SK-N-SH (cell line): ENCODE measurements around the gene PHGDH. TPM values are rescaled to one million over a fixed set of nuclear protein-coding genes. Genes with fewer than 3 reads are reported as not detected.

ENCODE experiments used
- CTCF ChIA-PET: fragments of 300-600, 350-600 bp; formaldehyde crosslinking; extraction: SDS; loops from one replicate; lab custom pipeline; 2021; lab: Yijun Ruan, JAX
- POLR2A ChIA-PET: fragments of 350-600 bp; sonication (Branson Sonifier 250); formaldehyde crosslinking; extraction: SDS; loops from one replicate; lab custom pipeline; 2020; ENCODE audit warnings: antibody characterized with exemption, inconsistent platforms; lab: Yijun Ruan, JAX
- DNase-seq: peaks from one replicate; pipeline ENCODE4 v3.0.0; 2012
- H2AFZ ChIP-seq: fragments of 200-600 bp; sonication (generic); 2 replicates; pipeline ENCODE4 v1.8.1; 2016; ENCODE audit warnings: antibody characterized with exemption, mild to moderate bottlenecking, low read depth
- H3F3A ChIP-seq: fragments of 200-600 bp; sonication (generic); replicated peaks from 2 replicates; pipeline ENCODE3; 2016; ENCODE audit warnings: antibody characterized with exemption, mild to moderate bottlenecking; ENCODE audit not compliant: insufficient read depth
- H3K27ac ChIP-seq, 2 experiments: fragments of 200-500 bp in 1 of 2; fragments of 200-600 bp in 1 of 2; sonication (Bioruptor generic) in 1 of 2; sonication (generic), shearing (Covaris generic) in 1 of 2; 2 replicates each; pipeline versions ENCODE4 v1.5.1 to v1.6.1; 2014 to 2016; ENCODE audit warnings: low read depth in 2 of 2, inconsistent platforms in 1 of 2, low read length in 1 of 2, mild to moderate bottlenecking in 1 of 2, mixed read lengths in 1 of 2
- H3K27me3 ChIP-seq: fragments of 200-600 bp; sonication (generic), shearing (Covaris generic); 2 replicates; pipeline ENCODE4 v1.6.1; 2016; ENCODE audit warnings: mixed run types; ENCODE audit not compliant: insufficient read depth
- H3K36me3 ChIP-seq, 2 experiments: fragments of 200-500 bp in 1 of 2; fragments of 200-600 bp in 1 of 2; sonication (Bioruptor generic) in 1 of 2; sonication (generic) in 1 of 2; replicated peaks in 1 of 2; 2 replicates each; pipeline versions ENCODE3 to v1.5.1; 2014 to 2016; ENCODE audit warnings: low read length in 1 of 2, mild to moderate bottlenecking in 1 of 2; ENCODE audit not compliant: insufficient read depth in 2 of 2, control insufficient read depth in 1 of 2
- H3K4me1 ChIP-seq, 2 experiments: fragments of 200-500 bp in 1 of 2; fragments of 200-600 bp in 1 of 2; sonication (Bioruptor generic) in 1 of 2; sonication (generic), shearing (Covaris generic) in 1 of 2; 2 replicates each; pipeline versions ENCODE4 v1.5.1 to v1.6.1; 2014 to 2016; ENCODE audit warnings: low read depth in 1 of 2, low read length in 1 of 2, mixed run types in 1 of 2; ENCODE audit not compliant: insufficient read depth in 2 of 2, control insufficient read depth in 1 of 2
- H3K4me2 ChIP-seq: fragments of 200-600 bp; sonication (generic), shearing (Covaris generic); 2 replicates; pipeline ENCODE4 v1.6.1; 2017; ENCODE audit warnings: mixed run types
- H3K4me3 ChIP-seq, 2 experiments: fragments of 200-500 bp in 1 of 2; fragments of 200-600 bp in 1 of 2; sonication (Bioruptor generic) in 1 of 2; sonication (generic), shearing (Covaris generic) in 1 of 2; 2 replicates each; pipeline versions ENCODE4 v1.5.1 to v1.8.1; 2014 to 2016; ENCODE audit warnings: low read depth in 2 of 2, inconsistent platforms in 1 of 2, low read length in 1 of 2, mild to moderate bottlenecking in 1 of 2, mixed read lengths in 1 of 2, moderate library complexity in 1 of 2
- H3K79me2 ChIP-seq: fragments of 200-600 bp; sonication (generic); 2 replicates; pipeline ENCODE4 v1.8.1; 2017; ENCODE audit warnings: mild to moderate bottlenecking; ENCODE audit not compliant: insufficient read depth
- H3K9ac ChIP-seq: fragments of 200-600 bp; sonication (generic); 2 replicates; pipeline ENCODE4 v1.6.1; 2017; ENCODE audit warnings: mixed run types
- H3K9me2 ChIP-seq: fragments of 200-600 bp; sonication (generic); 2 replicates; pipeline ENCODE4 v1.6.1; 2017; ENCODE audit warnings: mixed run types
- H3K9me3 ChIP-seq: fragments of 200-600 bp; sonication (generic); 2 replicates; pipeline ENCODE4 v1.6.1; 2017; ENCODE audit warnings: mixed run types, mild to moderate bottlenecking, moderate library complexity
- H4K20me1 ChIP-seq: fragments of 200-600 bp; sonication (generic); 2 replicates; pipeline ENCODE4 v1.6.1; 2017; ENCODE audit warnings: mild to moderate bottlenecking, mixed run types; ENCODE audit not compliant: insufficient read depth
- ELF1 ChIP-seq: IDR thresholded peaks from 2 replicates; pipeline ENCODE4 v1.4.0; 2012
- EZH2phosphoT487 ChIP-seq: fragments of 200-600 bp; sonication (generic); IDR thresholded peaks from 2 replicates; pipeline ENCODE4 v1.6.1; 2017; ENCODE audit warnings: low read depth, mixed run types, mild to moderate bottlenecking, antibody characterized with exemption, moderate library complexity, borderline replicate concordance
- FOXJ3 ChIP-seq: sonication (generic); formaldehyde crosslinking; IDR thresholded peaks from 2 replicates; pipeline ENCODE4 v1.5.1; 2020; ENCODE audit warnings: mild to moderate bottlenecking, missing genetic modification reagents
- IRF3 ChIP-seq: fragments of 150-350 bp; IDR thresholded peaks from 2 replicates; pipeline ENCODE4 v1.6.1; 2016; ENCODE audit warnings: mild to moderate bottlenecking, low read depth, low read length
- NFIC ChIP-seq: IDR thresholded peaks from 2 replicates; pipeline ENCODE4 v1.4.0; 2012; ENCODE audit warnings: borderline replicate concordance
- RAD21 ChIP-seq: IDR thresholded peaks from 2 replicates; pipeline ENCODE4 v1.6.1; 2012; ENCODE audit warnings: mild to moderate bottlenecking, low read length
- RXRA ChIP-seq: IDR thresholded peaks from 2 replicates; pipeline ENCODE4 v1.4.0; 2012; ENCODE audit warnings: low read depth, mild to moderate bottlenecking, borderline replicate concordance
- SMC3 ChIP-seq: IDR thresholded peaks from 2 replicates; pipeline ENCODE4 v1.6.1; 2012; ENCODE audit warnings: low read depth, low read length, improper control_type of control experiment
- TAF1 ChIP-seq: IDR thresholded peaks from 2 replicates; pipeline ENCODE4 v1.6.1; 2012; ENCODE audit warnings: low read depth, mild to moderate bottlenecking, low read length, moderate library complexity, borderline replicate concordance
- TEAD4 ChIP-seq: IDR thresholded peaks from 2 replicates; pipeline ENCODE4 v1.4.0; 2012; ENCODE audit warnings: mild to moderate bottlenecking, borderline replicate concordance; ENCODE audit not compliant: insufficient read depth
- YY1 ChIP-seq: IDR thresholded peaks from 2 replicates; pipeline ENCODE4 v1.4.0; 2012; ENCODE audit warnings: low read depth, mild to moderate bottlenecking
- WGBS: methylation state at CpG from one replicate; pipeline ENCODE4 v1.1.6; 2017; ENCODE audit warnings: low lambda C conversion rate; 5-methylcytosine and 5-hydroxymethylcytosine counted together
- polyA plus RNA-seq, 3 experiments: library from polyadenylated mRNA; depleted of rRNA; stranded (reverse); fragments of >200 nt; gene quantifications; 2 replicates each; pipeline ENCODE4 v1.2.3, GENCODE V29; 2012
- TF ChIP-seq, protein P1 (sequence below): fragments of 150-350 bp; IDR thresholded peaks from 2 replicates; pipeline ENCODE4 v1.6.1; 2017; ENCODE audit warnings: antibody characterized with exemption, low read length, low read depth, borderline replicate concordance

The PHGDH gene
- polyA plus RNA-seq, 1 of the 3 experiments (the other 2 are of a cell fraction) = 30.2 TPM

GRCh38 chr1:119731741-119732430 lies 20.2 kb downstream of the PHGDH start:
- peaks cover 0 to 14% of the 10 kb centered on the region in 2 experiments; a peak in 1 of 4 replicates for H3K4me1 ChIP-seq
- no peak overlapping the region for H3K4me2 ChIP-seq
- H2AFZ ChIP-seq = no peak overlapping the region
- H3K4me3 ChIP-seq = no peak overlapping the region
- no peaks in the 10 kb centered on the region for H3K79me2 ChIP-seq
- ChIA-PET CTCF (interaction anchor here (1.5 to 5.9 kb wide), 4 partner anchors 14 to 217 kb away, joined by 3 to 63 read pairs (median 5); no protein-coding TSS in a partner anchor), POLR2A (no interaction called here)
- H3K27ac ChIP-seq = no peak overlapping the region
- TF ChIP-seq, protein P1, sequence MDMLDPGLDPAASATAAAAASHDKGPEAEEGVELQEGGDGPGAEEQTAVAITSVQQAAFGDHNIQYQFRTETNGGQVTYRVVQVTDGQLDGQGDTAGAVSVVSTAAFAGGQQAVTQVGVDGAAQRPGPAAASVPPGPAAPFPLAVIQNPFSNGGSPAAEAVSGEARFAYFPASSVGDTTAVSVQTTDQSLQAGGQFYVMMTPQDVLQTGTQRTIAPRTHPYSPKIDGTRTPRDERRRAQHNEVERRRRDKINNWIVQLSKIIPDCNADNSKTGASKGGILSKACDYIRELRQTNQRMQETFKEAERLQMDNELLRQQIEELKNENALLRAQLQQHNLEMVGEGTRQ = no peak
- TF ChIP-seq EZH2phosphoT487 (no peak), TEAD4 (no peak), SMC3 (no peak), NFIC (no peak)
- peaks cover 22 to 68% of the 10 kb centered on the region in 2 experiments for H3K36me3 ChIP-seq
- WGBS = 97% methylated on average over 6 of the region's 6 CpGs
- DNase-seq = no peak
- no peaks in the 10 kb centered on the region for H4K20me1 ChIP-seq
- no peaks in the 10 kb centered on the region for H3F3A ChIP-seq
- no peaks in the 10 kb centered on the region for H3K9me2 ChIP-seq
- no peaks in the 10 kb centered on the region for H3K27me3 ChIP-seq
- H3K9me3 ChIP-seq = no peaks in the 10 kb centered on the region
- H3K9ac ChIP-seq = no peak overlapping the region

DNA sequence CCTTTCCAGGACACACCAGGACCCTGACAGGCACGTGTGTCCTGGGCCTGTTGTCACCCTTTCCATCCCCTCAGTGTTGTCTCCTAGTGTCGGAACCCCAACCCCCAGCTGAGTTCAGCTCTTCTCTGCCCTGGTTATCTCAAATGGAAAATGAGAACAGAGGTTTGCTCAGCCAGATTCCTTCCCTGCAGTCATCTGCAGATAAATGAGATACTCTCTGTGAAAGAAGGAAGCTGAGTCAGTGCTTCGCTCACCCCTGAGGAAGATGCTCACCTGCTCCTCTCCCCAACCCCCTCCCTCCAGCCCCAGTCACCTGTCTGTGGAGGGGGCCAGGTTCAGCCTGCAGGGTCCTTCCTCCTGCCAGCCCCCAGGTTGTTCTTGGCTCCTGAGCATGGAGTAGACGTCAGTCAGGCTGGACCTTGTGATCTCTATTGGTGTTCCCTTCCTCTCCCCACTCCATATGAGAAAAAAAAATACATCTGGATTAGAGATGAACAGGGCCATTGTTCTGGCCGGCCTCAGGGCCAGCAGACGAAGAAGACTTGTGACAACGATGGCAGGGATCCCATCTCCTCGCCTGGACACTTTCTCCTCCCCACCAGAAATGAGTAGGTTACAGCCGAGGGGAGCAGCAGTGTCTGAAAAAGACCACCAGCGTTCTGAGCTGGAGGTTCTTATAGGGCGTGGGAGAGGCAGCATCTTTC lies 20.9 kb downstream of the PHGDH start:
- Histone ChIP-seq H3K4me1 (peaks cover 0 to 14% of the 10 kb centered on the region in 2 experiments; a peak in 1 of 4 replicates), H3K27me3 (no peaks in the 10 kb centered on the region), H3K9me2 (no peaks in the 10 kb centered on the region), H3K9ac (no peak overlapping the region), H3K9me3 (no peaks in the 10 kb centered on the region), H2AFZ (no peak overlapping the region), H3K27ac (no peak overlapping the region), H3K4me2 (no peak overlapping the region), H3F3A (no peaks in the 10 kb centered on the region), H3K4me3 (no peak overlapping the region), H4K20me1 (no peaks in the 10 kb centered on the region), H3K36me3 (peaks cover 18 to 70% of the 10 kb centered on the region in 2 experiments), H3K79me2 (no peaks in the 10 kb centered on the region)
- WGBS = 86% methylated on average over 9 of the region's 11 CpGs
- DNase-seq = no peak
- no peak for TF ChIP-seq FOXJ3 (CRISPR knock-in tag)
- no peak for TF ChIP-seq YY1
- TF ChIP-seq TAF1 = no peak
- TF ChIP-seq RXRA = no peak
- TF ChIP-seq RAD21 = no peak
- TF ChIP-seq ELF1 = no peak
- no peak for TF ChIP-seq IRF3
- ChIA-PET CTCF (interaction anchor here (1.3 to 5.9 kb wide), 4 partner anchors 13 to 216 kb away, joined by 3 to 63 read pairs (median 4); no protein-coding TSS in a partner anchor), POLR2A (no interaction called here)
